HepG2 (cell line): ENCODE data around the gene WIPF3.

ENCODE experiments used
- ATF6 ChIP-seq: sonication (generic); formaldehyde crosslinking; conservative IDR thresholded peaks from 2 replicates; pipeline ENCODE4 v1.4.0; 2020; ENCODE audit warnings: missing genetic modification reagents
- RFX5 ChIP-seq: IDR thresholded peaks from 2 replicates; pipeline ENCODE4 v1.6.1; 2011; ENCODE audit warnings: low read depth, low read length, improper control_type of control experiment

GRCh38 chr7:29878081-29878688 is 71.9 kb downstream of the WIPF3 start:
- no peak for TF ChIP-seq RFX5
- no peak for TF ChIP-seq ATF6 (CRISPR knock-in tag)
